HG02943 (cell line): ENCODE measurements around the gene CCDC74B.
"Not testable (repeated sequence)": the region's sequence is repeated elsewhere in the genome, so short reads cannot be mapped to it uniquely, and the experiment has no call there.

Experiments used
- ATAC-seq: cut with Tn5 transposase; IDR thresholded peaks from one replicate; pipeline ENCODE4 v1.9.1; 2021; ENCODE audit warnings: mild to moderate bottlenecking, low read depth, moderate library complexity; ENCODE audit not compliant: unreplicated experiment

CCDC74B gene

DNA sequence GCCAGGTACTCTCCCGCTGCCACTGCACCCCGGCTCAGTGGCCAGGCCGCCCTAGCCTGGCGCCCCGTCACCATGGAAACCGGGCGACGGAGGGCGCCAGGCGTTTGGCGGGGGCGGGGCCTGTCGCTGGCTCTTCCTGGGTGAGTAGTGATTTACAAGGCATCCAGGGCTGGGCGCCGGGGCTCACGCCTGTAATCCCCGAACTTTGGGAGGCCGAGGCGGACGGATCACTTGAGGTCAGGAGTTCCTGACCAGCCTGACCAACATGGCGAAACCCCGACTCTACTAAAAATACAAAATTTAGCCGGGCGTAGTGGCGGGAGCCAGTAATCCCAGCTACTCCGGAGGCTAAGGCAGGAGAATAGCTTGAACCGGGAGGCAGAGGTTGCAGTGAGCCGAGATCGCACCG lies at the start of gene CCDC74B:
CCDC74B (minus strand) TSS at position 107 of the 409 bp plus-strand sequence. CDS start 116 bp downstream, outside the sequence.
- ATAC-seq = peak; percentile 89

DNA sequence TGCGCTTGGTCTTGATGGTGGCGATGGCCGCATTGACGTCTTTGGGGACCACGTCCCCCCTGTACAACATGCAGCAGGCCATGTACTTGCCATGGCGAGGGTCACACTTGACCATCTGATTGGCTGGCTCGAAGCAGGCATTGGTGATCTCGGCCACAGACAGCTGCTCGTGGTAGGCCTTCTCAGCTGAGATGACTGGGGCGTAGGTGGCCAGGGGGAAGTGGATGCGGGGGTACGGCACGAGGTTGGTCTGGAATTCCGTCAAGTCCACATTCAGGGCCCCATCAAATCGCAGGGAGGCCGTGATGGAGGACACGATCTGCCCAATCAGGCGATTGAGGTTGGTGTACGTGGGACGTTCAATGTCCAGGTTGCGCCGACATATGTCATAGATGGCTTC lies 48.9 kb upstream of the CCDC74B start:
- ATAC-seq = not testable (repeated sequence)

DNA sequence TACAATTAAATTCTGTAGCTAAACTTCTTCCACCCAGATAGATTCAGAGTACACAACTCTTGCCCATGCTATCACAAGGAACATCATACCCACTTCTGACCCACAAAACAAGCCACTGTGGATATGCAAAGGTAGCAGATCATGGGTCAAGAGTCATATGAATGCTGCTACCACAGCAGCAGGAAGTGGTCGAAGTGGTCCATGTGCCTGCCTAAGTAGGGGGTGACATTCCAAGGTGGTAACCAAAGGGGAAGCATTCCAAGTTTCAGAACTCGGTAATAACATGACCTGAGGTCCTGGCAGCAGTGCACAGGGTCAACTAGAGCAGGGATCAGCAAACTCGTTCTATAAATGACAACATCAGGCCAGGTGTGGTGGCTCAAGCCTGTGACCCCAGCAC lies 47.5 kb upstream of the CCDC74B start:
- ATAC-seq = not testable (repeated sequence)

DNA sequence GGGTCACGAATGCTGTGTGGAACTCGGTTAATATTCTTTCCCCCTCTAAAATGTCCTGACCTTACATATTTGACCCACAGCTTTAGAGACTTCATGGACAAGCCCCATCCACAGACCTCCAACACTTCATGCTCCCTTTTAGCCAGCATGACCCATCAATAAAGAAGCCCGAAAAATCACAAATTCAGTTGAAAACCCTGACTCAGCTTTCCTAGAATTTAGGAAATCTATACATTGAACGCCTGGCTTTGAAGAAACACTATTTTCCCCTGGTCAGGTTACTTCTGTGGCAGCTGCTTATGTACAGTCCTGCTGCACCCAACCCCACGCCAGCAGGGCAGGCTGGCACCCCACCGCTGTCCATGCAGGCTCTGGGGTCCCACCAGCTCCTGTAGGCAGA lies 46.4 kb upstream of the CCDC74B start:
- not testable (repeated sequence) for ATAC-seq

DNA sequence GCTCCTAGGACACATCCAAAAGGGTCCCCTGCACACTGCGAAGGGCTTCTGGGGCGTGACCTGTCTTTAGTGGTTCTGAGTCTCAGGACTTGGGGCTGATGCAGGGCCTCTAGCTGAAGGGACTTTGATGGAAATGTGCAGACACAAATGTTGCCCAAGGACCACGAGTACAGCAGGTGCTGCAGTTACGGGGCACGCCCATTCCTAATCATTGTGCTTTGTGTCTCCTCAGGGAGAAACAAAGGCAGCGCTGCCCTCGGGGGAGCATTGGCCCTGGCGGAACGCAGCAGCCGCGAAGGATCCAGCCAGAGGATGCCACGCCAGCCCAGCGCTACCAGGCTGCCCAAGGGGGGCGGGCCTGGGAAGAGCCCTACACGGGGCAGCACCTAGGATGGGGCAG lies 45.3 kb upstream of the CCDC74B start:
- ATAC-seq = no peak

DNA sequence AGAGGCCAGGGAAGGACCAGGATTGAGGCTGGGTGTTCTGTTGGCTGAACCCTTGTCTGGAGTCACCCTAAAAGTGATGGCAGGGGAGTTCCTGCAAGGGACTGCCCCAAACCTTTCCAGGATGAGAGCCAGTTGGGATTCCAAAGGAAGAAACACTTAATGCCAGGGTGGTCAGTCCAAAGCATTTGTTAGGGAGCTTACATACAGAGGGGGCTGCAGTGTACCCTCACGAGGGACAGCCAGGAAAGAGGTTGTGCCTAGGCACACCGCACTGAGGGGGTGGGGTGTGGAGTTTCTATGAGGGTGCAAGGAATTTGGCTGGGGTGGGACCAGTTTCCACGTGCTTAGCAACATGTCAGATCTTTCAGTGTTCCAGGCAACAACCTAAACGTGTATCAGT lies 44.0 kb upstream of the CCDC74B start:
- not testable (repeated sequence) for ATAC-seq

DNA sequence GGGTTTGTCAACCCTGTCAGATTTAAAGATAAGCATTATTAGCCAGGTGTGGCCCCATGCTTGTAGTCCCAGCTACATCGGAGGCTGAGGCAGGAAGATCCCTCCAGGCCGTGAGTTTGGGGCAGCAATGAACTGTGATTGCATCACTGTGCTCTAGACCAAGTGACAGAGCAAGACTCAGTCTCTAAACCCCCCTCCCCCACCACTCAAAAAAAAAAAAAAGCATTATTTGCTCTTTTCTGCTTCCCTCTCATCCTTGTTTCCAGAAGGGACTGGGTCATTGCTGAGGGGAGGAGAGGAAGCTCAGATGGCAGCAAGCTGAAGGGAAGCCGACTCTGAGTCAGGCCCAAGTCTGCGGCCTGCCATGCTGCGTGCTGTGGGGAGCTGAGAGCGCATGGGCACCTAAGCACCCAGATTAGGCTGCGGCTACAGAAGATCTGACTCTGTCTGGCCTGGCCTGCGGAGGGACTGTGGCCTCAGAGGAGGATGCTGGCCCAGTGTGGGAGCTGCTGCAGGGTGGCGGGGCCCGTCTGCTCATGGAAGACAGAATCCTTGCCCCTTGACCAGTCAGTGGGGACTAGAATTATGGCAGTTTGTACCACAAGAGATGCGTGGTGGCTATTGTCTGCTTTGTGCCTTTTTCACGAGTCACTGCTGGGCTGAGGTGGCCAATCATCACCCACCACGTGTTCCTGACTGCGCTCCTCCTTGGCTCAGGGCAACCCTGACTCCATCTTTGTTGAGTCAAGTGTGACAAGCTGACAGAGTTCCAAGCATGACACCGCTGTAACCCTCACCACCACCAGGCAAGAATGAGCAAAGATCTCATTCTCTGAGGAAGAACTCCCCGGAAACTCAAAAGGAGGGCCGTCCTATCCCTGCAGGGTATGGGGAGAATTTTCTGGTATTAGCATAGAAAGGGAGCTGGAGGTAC lies 43.2 kb upstream of the CCDC74B start:
- not testable (repeated sequence) for ATAC-seq

DNA sequence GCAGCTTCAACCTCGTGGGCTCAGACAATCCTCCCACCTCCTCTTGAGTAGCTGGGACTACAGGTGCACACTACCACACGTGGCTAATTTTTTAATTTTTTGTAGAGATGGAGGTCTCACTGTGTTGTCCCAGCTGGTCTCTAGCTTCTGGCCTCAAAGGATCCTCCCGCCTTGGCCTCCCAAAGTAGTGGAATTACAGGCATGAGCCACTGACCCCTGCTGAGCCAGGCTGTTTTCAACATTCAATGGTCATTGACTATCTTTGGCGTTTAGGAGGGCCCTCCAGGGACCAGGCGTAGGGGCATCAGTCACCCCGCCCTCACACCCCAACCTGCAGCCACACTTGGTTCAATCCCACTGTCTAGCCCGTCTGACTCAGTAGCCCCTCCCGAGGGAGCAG lies 42.4 kb upstream of the CCDC74B start:
- ATAC-seq = no peak

DNA sequence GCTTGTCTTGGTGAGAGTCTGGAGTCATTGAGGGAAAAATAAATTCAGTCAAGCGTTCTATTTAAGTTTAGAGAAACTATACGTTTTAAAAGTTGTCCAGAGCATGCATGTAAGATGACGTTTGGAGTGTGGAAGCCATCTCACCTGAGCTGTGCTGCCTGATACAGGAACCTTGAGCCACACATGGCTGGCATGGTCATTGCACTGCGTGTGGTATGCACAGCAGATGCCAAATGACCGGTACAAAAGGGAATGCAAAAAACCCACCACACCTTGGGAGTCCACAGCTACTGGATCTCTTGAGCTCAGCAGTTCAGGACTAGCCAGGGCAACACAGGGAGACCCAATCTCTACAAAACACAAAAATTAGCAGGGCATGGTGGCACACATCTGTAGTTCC lies 41.5 kb upstream of the CCDC74B start:
- no peak for ATAC-seq

DNA sequence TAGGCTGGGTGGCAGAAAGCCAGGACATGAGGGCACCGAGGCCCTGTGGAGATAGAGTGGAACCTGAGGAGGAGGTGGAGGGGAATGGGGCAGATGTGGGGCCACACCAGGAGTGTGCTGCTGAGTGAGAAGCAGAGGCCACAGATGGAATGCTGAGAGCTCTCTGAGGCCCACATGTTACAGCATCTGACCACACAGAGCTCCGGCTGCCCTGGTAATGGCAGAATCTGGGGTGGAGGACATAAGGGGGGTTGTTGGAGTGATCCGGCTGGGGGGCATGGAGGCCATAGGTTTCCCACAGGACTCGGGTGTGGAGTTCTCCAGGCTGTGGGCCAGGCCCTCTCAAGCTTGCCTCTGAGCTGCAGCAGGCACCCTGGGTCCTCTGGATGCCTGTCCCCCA lies 41.0 kb upstream of the CCDC74B start:
- ATAC-seq = no peak

DNA sequence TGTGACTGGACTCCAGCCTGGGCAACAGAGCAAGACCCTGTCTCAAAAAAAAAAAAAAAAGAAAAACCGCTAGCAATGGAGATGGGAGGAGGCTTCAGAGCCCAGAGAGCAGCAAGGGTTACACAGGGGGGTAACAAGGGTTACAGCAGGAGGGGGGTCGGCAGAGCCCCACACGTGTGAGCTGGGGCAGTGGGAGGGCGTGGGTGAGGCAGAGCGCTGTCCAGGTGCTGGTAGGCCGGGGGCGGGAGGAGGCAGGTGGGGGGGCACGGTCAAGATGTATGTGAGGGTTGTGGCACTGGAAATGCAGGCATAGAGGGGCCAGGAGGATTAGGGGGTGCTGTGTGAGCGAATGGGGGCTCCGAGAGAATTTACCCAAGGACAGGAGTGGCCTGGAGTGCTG lies 40.5 kb upstream of the CCDC74B start:
- no peak for ATAC-seq

DNA sequence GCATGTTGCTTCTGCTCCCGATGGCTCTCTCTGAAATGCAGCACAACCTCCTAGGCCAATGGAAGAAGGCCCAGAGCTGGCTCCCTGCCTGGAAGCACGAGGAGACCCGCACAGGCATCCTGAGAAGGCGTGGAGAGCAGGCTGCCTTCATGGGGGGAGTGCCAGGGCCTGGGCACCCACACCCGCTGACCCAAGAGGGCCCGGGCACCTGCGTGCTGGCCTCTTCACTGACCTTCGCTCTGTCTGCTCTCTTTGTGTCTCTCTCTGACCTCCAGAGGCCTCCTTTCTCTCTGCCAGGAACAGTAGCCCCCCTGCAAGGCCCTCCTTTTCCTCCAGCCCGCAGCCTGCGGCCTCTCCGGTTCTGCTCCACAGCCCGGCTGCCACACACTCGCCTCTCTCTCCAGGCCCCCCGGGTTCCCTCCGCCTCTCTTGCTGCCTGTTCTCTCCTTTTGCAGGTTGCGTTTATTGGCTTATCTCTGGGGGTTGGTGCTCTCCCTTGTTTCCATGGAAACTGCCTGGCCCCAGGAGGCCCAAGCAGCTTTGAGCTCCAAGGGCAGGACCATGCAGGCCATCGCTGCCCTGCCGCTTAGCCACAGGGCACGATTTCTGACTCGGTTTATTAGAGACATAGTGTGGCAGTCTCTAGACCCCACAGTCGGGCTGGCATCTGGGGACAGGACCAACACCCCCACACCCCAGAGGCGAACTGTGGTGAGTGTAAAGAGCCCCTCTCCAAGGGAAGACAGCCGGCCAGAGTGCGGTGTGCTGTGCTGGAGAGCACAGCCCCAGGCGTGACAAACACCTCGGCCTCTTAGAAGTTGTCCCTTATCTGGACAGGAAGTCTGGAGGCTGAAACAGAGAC lies 38.8 kb upstream of the CCDC74B start:
- no peak for ATAC-seq

DNA sequence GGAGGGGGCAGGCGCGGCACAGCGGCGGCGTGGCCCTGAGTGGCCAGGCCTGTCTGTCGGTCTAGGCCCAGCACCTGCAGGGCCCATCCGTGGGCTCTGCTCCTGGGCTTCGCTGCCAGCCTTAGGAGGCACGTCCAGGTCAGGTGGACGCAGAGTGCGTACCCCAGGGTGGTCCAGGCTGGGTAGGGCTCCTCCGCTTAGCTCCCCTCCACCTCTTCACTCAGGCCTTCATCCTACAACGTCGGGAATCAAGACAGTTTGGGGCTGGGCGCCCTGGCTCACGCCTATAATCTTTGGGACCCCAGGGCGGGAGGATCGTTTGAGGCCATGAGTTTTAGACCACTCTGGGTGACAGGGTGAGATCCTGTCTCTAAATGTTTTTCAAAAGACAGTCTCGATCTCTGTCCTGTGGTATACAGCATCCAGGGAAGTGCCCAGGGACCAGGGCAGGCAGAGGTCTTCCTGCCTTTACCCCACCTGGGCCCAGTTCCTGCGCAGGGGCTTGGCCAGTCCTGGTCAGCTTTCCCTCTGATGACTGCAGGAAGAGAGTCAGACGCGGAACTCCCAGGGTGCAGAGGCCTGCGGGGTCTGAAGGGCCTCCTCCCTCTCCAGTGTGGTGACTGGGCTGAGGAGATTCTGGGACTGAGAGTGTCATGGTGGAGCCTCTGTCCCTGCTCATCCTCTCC lies 38.1 kb upstream of the CCDC74B start:
- ATAC-seq = peak; percentile 9

DNA sequence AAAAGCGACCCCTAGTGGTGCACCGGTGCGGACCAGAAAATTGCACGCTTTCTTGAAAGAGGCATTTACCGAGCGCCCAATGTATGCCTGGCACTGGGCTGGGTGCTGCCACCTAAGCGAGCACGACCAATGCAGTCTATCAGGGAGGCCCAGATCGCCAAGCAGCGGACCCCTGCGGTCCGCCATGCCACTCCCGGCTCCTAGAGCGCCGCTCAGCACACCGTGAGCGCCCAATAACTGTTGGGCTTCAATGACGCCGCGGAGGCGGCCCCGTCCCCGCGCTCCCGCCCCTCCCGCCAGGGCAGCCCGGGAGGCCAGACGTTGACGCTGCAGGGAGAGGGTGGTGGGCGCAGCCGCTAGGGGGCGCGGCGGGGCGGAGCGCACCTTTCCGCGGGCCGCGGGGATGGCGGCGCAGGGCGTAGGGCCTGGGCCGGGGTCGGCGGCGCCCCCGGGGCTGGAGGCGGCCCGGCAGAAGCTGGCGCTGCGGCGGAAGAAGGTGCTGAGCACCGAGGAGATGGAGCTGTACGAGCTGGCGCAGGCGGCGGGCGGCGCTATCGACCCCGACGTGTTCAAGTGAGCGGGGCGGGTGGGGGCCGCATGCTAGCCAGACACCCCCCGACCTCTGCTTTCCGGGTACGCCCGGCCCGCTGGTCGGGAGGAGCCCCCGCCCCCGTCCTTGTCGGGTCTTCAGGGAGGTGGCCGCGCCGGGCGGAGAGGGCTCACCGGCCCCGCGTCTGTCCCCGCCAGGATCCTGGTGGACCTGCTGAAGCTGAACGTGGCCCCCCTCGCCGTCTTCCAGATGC lies 37.2 kb upstream of the CCDC74B start, which contains the start of gene MZT2B:
MZT2B (plus strand) TSS at position 383 of the 803 bp plus-strand sequence; CDS start at position 404, 21 bp downstream.
- ATAC-seq = peak; percentile 69

DNA sequence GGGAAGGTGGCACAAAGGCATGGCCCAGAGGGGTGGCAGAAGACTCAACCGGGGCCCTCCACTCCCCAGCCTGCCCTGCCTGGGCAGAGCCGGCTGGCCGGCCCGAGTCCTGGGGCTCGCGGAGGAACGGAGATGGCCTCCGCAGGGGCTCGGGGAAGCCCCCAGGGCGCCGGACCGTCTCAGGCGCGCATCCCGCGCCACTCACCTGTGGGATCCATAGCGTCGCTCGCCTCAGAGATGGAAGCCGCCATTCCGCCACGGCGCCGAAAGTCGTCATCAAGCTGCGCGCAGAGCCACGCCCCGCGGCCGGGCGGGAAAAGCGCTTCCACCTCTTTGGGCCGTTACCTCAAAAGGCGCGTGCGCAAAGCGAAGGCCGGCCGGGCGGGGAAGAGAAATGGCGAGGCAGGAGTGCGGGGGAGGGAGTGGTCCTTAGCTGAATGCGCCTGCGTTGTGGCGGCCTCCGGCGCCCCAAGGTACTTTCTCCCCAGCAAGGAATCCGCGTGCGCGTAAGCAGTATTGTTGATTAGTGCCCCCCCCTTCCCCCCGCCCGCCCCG lies 36.5 kb upstream of the CCDC74B start, which contains the start of gene SMPD4:
SMPD4 (minus strand) TSS at position 278 of the 555 bp plus-strand sequence. CDS start 5,010 bp downstream, outside the sequence.
- peak; percentile 58 for ATAC-seq

DNA sequence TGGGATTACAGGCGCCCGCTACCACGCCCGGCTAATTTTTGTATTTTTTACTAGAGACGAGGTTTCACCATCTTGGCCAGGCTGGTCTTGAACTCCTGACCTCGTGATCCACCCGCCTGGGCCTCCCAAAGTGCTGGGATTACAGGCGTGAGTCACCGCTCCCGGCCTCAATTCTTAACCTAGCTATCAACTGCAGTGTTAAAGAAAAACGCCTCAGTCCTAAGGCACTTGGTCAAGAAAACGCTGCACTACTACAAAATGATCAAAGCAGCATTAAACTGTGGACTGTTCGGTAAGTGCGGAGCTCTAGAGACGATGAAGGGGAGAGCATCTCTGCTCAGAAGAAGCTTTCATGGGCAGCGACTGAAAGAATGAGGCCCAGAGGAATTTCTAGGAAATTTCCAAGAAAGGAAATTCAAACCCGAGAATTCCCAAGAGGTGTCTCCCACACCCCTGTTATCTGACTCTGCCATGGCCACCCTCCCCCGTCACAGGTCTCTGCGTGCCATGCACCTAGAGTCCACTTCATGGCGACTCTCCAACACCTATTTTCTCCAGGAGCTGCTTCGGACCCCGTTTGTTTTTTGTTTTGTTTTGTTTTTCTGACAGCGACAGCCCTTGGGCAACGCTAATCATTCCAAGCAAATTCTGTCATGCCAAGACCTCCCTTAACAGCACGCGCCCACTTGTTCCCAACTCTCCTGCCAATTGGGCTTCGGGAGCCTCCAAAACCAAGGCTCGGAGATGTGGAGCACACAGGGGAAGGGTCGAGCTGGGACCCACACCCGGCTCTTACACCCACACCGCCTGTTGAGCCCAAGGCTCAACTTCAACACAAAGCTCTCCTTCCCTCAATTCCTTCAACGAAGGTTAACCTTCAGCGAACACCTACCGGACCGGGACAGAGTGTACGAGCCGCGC lies 35.8 kb upstream of the CCDC74B start:
- ATAC-seq = peak; percentile 2

DNA sequence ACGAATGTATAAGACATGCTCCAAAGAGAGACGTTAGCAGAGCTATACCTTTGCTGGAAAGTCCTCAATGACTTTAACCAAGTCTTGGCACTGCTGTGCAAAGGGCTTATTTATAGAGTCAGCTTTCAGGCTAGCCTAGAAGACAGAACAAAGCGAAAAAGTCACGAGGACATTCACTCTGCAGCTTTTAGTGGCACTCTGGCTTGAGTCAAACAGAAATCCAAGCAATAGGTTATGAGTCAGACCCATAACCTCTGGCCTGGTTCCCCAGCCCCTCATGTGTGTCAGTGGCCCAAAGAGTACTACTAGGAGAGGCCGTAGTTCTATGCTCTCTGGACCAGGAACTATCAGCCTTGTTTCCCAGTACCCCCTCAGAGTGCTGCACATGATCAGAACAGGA lies 30.0 kb upstream of the CCDC74B start:
- not testable (repeated sequence) for ATAC-seq

DNA sequence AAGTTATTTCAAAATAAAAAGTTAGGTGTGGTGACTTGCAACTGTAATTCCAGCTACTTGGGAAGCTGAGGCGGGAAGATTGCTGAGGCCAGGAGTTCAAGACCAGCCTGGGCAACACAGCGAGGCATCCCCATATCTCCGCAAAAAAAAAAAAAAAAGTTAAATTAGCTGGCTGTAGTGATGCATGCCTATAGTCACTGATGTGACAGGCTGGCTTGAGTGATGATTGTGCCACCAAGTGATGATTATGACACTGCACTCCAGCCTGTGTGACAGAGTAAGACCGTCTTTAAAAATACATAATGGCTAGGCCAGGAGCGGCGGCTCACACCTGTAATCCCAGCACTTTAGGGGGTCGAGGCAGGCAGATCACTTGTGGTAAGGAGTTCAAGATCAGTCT lies 25.0 kb upstream of the CCDC74B start:
- no peak for ATAC-seq
